Colonic mucosa (tissue), 4 donors: ENCODE measurements around the gene TMEM200A. TPM values are rescaled to one million over a fixed set of nuclear protein-coding genes. Genes with fewer than 3 reads are reported as not detected.

ENCODE experiments used
- DNase-seq: peaks from one replicate; pipeline ENCODE4 v3.0.0-alpha.2; 2020
- H3K27ac ChIP-seq: fragments of 200-600 bp; one replicate; pipeline ENCODE4 v1.8.0; 2021
- H3K27me3 ChIP-seq: fragments of 200-600 bp; one replicate; pipeline ENCODE4 v1.8.0; 2021
- H3K36me3 ChIP-seq: fragments of 200-600 bp; one replicate; pipeline ENCODE4 v1.8.0; 2021
- H3K4me1 ChIP-seq: fragments of 200-600 bp; one replicate; pipeline ENCODE4 v1.8.0; 2021; ENCODE audit warnings: mild to moderate bottlenecking
- H3K4me3 ChIP-seq: fragments of 200-600 bp; one replicate; pipeline ENCODE4 v1.8.0; 2021
- H3K9ac ChIP-seq, 2 donors: one replicate each; pipeline ENCODE4 v1.7.0; 2013; ENCODE audit warnings: control low read depth in 2 of 2, low read depth in 2 of 2, low read length in 2 of 2
- H3K9me3 ChIP-seq: fragments of 200-600 bp; one replicate; pipeline ENCODE4 v1.8.0; 2021
- CTCF ChIP-seq: fragments of 200-600 bp; IDR thresholded peaks from one replicate; pipeline ENCODE4 v1.8.0; 2022; ENCODE audit warnings: antibody characterized with exemption, mild to moderate bottlenecking
- intact Hi-C: fragments of 100-400 bp; cut with DNase I; formaldehyde crosslinking; loops from one replicate; pipeline ENCODE4 v1.14.1; 2022
- total RNA-seq, 2 donors: library from RNA; stranded (reverse); fragmentation: NEBNext Ultra II Directional in 1 of 2; extraction: Animal tissue kit (Norgen Biotek cat#: 25700) in 1 of 2; gene quantifications; one replicate each; pipeline ENCODE4 v1.2.1, GENCODE V29; 2021
- donor health status: healthy.
- donor health status: DM: no; HTN: no; CAD: no.
- donor health status: DM: no; HTN: no; CAD: no.

TMEM200A gene
- total RNA-seq, 2 donors from 2014 or later: 20.4 to 51.4 TPM

DNA sequence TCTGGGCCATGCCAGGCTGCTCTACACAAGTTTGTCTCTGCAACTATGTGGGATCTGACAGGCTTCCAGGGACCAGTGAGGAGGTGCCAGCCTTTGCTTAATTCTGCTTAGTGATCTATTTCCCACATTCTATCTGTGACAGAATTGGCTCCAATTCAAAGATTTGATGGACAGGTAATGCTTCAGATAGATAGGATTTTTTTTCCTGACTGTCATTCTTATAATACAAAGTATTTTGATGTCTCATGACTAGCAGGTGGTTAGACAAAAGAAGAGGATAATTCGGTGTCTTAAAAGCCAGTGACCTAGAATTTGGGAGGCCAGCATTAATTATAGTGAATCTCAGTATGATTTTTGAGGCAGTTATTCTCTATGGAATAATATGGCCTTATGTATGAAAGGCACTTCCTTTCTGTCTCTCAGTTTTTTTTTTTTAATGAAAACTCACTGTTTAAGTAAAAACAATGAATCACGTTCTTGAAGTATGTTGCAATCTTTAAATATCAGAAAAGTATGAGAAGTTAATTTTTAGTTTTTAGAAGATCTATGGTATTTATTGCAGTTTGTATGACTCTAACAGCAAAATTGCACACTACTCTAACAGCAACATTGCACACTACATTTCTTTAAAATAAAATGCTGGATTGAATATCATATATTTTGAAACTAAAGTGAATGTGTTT is 43.7 kb downstream of the TMEM200A start:
- no peak overlapping the region for H3K9ac ChIP-seq
- intact Hi-C loops: no loop called here
- no peak for TF ChIP-seq CTCF

DNA sequence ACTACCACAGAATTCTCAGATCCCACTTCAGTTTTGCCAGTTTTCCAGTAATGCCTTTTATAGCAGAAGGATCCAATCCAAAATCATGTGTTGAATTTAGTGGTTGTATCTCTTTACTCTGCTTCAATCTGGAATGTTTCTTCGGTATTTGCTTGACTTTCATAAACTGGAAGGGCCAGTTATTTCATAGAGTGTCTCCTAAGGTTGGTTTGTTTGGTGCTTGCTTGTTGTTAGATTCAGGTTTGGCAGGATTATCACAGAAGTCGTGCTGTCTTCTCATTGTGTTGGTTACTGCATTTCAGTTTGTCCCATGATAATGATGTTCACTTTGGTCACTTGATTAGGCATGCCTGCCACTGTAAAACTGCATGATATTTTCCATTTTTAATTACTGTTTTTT is 45.7 kb downstream of the TMEM200A start:
- no peaks in the 10 kb centered on the region for H3K4me1 ChIP-seq
- no peak overlapping the region for H3K9ac ChIP-seq
- H3K9me3 ChIP-seq: no peaks in the 10 kb centered on the region
- DNase-seq: no peak
- intact Hi-C loops: no loop called here
- no peak for TF ChIP-seq CTCF
- H3K27ac ChIP-seq: no peak overlapping the region
- no peaks in the 10 kb centered on the region for H3K27me3 ChIP-seq
- H3K36me3 ChIP-seq: no peaks in the 10 kb centered on the region
- H3K4me3 ChIP-seq: no peak overlapping the region

More for the DNA sequence above, 43.7 kb downstream of the TMEM200A start:
- Histone ChIP-seq H3K27me3 (no peaks in the 10 kb centered on the region), H3K36me3 (no peaks in the 10 kb centered on the region), H3K27ac (no peak overlapping the region), H3K4me1 (no peaks in the 10 kb centered on the region), H3K4me3 (no peak overlapping the region), H3K9me3 (no peaks in the 10 kb centered on the region)
- no peak for DNase-seq

- Histone ChIP-seq H3K27me3 (no peaks in the 10 kb centered on the region), H3K4me3 (no peak overlapping the region), H3K9me3 (no peaks in the 10 kb centered on the region), H3K27ac (no peak overlapping the region), H3K36me3 (no peaks in the 10 kb centered on the region), H3K4me1 (no peaks in the 10 kb centered on the region), H3K9ac (no peak overlapping the region)
- TF ChIP-seq CTCF: no peak
- intact Hi-C loops: no loop called here
- DNase-seq: no peak
These were observed 46.9 kb downstream of the TMEM200A start for GRCh38 chr6:130412556-130413290.

DNA sequence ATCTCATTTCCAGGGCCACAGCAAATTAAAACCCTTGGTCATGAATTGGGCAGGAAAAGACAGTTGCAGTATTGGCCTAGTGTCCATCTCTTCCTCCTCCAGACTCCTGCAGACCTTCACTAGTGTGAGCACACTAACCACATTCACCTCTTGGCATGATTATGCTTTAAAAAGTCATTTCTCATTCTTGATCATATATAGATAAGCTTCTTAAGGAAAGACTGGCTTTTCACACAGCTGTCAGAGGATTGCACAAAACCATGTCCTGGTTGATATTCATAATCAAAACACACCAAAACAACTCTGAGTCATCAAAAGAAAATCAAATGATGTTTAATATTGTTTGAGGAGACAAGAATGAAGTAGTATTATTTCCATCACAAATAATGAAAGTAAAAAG is 52.1 kb downstream of the TMEM200A start:
- H3K9me3 ChIP-seq: no peaks in the 10 kb centered on the region
- intact Hi-C loops: no loop called here
- DNase-seq: no peak

GRCh38 chr6:130420911-130421310 is 55.1 kb downstream of the TMEM200A start:
- intact Hi-C loops: no loop called here

More for the DNA sequence above, 52.1 kb downstream of the TMEM200A start:
- no peak overlapping the region for H3K27ac ChIP-seq
- no peak overlapping the region for H3K9ac ChIP-seq
- no peak for TF ChIP-seq CTCF
- no peaks in the 10 kb centered on the region for H3K4me1 ChIP-seq
- H3K27me3 ChIP-seq: no peaks in the 10 kb centered on the region
- no peak overlapping the region for H3K4me3 ChIP-seq
- no peaks in the 10 kb centered on the region for H3K36me3 ChIP-seq

More at GRCh38 chr6:130420911-130421310, 55.1 kb downstream of the TMEM200A start:
- Histone ChIP-seq H3K9me3 (no peaks in the 10 kb centered on the region), H3K27me3 (no peaks in the 10 kb centered on the region), H3K27ac (no peak overlapping the region), H3K9ac (no peak overlapping the region), H3K36me3 (no peaks in the 10 kb centered on the region), H3K4me1 (no peaks in the 10 kb centered on the region), H3K4me3 (no peak overlapping the region)
- TF ChIP-seq CTCF: no peak
- DNase-seq: no peak
